Activated T-cell treated with anti-CD3 and anti-CD28 coated beads for 4 hours (primary cell): ENCODE measurements around the gene TP53I13.

Experiments
- DNase-seq: peaks from one replicate; pipeline ENCODE4 v3.0.0-alpha.2; 2020

Gene TP53I13

DNA sequence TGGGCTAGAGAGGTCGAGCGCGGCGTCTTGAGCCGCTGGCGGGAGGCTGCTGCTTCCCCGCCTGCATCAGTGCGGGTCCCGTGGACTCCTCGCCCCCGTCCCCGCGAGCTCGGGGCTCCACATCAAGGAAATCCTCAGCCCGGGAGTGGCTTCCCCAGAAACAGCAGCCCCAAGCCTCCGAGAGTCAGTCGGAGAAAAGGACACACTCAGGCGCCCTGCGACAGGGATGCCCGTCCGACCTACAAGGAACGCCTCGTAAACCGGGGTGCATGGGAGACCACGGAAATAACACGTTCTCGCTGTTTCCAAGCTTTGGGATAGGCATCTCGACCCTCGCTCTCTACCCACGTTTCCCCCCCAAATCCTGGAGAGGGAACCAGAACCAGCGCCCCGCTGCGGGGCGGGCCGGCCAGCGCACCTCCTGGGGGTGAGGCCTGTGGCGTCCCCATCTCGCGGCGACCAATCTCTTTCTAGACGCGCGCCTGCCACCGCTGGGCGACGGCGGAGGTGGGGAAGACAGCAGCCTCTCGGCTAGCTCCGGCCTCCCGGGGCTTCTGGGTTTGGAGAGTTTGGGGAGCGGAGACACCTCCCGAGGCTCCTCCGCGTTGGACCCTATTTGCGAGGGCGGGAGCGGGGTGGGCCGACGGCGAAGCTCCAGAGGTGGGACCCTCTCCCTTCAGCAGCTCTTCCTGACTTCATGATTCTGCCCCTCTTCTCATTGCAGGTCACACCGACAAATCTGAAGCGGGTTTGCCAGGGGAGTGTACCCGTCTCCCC, 759 bp upstream of the TP53I13 start:
- DNase-seq: peak; percentile 53

DNA sequence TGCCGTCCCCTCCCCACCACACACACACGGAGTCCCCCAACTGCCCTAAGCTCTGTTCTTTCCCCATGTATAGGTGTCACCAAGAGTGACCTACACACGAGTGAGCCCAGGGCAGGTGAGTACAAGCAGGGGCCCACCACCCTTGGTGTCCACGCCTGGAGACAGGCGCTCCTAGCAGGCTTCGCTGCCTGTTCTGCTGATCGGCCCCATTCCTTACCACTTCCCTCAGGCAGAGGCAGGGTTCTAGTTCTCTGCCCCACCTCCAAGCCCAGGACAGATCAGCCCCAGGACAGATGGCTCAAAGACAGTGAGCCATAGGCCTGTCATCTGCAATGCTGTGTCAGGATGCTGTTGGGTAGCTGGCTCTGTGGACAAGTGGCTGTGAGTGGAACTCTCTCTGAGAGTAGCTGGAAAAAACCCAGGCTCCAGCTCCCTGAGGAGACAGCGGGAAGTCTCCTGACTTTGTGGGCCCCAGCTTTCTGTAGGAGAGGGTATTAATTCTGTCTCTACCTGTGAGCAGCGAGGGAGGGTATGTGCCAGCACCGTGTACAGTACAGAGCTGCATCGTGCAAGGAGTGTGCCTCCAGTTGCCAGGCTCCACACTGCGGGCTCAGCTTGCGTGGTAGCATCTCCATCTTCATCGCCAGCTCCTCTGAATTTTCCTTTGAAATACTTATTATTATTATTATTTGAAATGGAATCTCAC, 897 bp downstream of the TP53I13 start:
- DNase-seq: no peak

DNA sequence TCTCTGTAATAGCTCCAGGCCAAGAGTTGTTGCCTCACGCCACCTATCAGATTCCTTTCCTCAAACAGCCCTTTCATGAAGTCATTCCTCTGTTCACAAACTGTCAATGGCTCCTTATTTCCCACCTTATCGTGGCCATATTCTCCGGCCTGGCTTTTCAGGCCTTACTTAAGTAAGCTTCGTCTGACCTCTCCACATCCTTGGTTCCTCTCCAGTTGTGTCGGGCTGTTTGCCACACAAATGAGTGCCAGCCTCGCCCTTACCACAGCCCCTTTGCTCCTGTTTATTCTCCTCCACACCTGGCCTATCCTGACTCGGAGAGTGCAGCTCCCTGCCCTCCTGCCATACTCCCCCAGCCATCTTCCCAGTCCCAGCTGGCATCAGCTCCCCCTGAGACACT, 2.0 kb downstream of the TP53I13 start:
- no peak for DNase-seq

DNA sequence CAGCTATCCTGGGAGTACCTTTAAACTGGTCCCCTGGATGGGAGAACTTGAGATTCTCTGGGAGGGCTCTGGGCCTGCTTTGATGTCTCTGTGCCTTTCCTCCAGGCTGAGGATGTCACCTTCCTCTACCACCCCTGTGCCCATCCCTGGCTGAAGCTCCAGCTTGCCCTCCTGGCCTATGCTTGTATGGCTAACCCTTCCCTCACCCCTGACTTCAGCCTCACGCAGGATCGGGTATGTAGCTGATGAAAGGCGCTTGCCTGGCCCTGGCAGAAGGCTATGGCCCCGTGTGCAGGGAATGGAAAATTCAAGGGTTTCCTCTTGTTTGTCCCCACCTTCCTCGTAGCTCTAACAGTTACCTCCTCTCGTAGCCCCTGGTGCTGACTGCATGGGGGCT, 3.0 kb downstream of the TP53I13 start:
- no peak for DNase-seq

GRCh38 chr17:29571883-29572681, 3.6 kb downstream of the TP53I13 start:
- no peak for DNase-seq

DNA sequence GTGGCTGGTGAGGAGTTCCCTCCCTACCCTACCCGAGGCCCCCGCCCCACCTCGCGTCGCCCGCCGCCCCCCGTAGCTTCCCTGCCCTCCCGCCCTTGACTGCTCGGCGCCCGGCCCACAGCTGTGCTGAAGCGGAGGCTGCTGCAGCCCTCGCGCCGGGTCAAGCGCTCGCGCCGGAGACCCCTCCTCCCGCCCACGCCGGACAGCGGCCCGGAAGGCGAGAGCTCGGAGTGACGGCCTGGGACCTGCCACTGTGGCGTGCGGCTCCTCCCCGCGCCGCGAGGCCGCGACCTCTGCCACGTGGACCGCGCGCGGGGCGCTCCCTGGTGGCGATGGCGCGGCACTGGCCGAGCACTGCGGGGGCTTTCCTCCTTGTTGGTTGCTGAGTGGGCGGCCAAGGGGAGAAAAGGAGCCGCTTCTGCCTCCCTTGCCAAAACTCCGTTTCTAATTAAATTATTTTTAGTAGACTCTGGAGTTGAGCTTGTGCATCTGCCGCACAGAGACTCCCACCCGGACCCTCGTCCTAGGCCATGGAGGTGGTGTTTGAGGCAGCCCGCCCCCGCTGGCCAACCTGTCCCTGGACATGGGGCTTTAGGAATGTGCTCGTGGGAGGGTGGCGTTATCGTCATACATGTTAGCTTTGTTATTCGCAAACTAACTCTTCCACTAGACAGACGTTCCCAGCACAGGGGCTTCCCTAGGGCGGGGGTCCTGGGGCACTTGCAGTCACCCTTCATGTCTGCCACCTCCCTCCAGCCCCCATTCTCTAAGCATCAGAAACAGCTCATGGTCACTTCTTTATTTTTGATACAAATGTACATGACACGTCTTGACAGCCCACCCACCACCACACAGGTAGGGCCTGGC, 4.4 kb downstream of the TP53I13 start:
- DNase-seq: peak; percentile 55

DNA sequence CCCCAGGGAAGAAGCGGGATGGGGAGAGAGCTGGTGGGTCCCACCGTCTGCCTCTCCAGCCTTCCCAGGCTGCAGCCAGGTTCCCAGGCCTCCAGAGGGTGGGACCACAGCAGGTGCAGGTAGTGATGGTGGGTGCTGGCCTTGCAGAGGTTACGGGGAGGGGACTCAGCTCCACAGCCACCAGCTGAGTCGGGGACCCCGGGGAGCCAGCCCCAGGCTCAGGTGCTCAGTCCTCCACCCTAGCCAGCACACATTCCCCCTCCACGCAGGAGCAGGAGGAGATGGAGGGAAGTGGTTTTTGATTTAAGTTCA, 5.0 kb downstream of the TP53I13 start:
- no peak for DNase-seq

- DNase-seq: no peak
These were observed 5.6 kb downstream of the TP53I13 start for GRCh38 chr17:29573871-29574731.

DNA sequence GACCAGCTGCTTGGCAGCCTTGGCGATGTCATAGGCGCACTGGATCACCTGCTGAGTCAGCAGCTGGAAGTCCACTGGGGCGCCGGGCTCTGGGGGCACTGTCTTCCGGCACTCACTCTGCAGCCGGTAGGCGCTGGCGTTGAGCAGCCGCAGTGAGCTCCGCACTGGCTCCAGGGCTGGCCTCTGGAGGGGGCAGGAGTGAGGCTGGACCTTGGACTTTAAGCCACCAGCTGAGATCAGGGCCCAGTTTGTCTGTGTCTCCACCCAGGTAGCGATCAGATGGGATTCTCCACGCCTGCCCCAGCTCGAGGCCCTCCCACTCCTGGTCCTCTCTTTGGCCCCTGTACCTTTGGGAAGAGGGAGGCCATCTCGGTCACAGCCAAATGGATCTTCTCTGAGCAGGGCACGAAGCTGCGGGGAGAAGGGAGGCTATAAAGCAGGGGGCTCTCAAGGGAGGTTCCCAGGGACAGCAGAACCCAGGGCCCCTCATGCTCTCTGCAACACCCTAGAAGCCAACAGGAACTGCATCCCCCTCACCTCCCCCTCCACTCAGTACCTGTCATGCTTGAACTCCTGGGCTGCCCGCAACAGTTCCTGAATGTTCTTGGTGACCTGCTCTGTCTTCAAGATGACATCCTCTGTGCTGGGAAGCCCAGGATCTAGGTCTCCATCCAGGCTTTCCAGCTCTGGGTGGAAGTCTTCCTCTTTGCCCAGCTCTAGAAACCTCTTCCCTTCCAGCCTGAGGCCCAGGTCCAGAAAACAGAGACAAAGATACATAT, 6.4 kb downstream of the TP53I13 start:
- DNase-seq: no peak

DNA sequence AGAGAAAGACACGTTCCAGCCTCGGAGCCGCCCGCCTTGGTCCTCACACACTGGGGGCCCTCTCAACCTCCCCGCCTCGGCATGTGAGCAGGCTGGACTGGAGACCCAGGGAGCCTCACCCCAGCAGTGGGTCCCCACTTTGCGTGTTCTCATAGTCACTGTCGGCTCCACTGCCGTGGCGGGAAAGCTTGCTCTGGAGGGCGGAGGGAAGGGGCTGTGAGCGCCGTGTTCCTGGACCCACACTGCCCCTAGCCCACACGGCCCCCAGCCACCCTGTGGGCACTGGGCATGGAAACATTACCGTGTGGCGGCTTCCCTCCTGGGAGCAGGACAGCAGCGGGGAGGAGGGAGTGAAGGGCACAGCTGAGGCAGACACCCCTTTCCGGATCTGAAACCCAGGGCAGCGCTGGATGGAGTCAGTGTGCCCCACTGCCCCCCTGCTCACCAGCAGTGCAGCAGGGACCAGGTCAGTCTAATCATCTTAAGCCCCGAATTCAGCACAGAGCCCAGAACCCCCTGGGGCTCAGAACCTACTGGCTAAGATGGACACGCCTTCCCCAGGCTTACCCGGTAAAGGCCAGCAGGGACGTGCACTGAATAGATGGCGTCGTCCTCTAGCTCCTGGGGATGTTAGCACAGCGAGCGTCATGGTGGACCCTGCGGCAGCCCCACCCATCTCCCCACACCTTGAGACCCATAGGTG, 7.2 kb downstream of the TP53I13 start:
- no peak for DNase-seq

GRCh38 chr17:29576214-29577000, 7.9 kb downstream of the TP53I13 start:
- DNase-seq: no peak

- no peak for DNase-seq
These were observed 8.5 kb downstream of the TP53I13 start for GRCh38 chr17:29577001-29577370.

DNA sequence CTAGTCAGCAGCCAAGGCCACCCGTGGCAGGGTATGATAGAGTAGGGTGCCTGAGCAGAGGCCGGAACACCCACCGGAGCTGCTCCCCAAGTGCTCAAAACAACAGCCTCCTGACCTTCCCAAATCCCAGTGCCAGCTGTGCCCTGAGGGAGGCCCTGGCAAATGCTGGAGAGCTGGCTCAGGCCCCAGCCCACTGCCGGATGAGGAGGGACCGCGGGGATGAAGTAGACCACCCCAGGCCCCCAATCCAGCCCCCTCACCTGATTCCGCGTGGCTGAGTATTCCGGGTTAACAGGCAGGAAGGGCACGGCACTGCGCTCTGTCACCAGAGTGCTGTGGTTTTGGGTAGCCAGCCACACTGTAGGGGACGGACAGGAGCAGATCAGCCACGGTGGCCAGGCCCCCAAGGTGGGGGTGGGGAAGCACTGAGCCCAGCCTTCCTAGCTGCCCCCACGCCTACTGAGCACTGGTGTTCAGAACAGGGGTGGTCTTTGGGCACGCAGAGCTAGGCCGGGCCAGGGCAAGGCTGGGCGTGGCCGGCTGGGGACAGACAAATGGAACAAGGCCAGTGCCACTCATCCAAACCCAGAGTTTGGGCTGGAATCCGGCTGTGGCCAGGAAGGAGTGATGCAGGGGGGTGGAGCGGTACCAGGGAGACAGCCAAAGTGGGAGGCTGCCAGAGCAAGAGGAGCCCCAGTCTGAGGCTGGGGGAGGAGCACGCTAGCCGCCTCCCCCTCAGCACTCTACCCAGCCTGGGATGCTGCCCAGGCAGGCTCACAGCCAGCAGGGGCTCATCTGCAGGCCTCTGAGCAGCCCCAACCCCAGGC, 9.1 kb downstream of the TP53I13 start:
- no peak for DNase-seq

DNA sequence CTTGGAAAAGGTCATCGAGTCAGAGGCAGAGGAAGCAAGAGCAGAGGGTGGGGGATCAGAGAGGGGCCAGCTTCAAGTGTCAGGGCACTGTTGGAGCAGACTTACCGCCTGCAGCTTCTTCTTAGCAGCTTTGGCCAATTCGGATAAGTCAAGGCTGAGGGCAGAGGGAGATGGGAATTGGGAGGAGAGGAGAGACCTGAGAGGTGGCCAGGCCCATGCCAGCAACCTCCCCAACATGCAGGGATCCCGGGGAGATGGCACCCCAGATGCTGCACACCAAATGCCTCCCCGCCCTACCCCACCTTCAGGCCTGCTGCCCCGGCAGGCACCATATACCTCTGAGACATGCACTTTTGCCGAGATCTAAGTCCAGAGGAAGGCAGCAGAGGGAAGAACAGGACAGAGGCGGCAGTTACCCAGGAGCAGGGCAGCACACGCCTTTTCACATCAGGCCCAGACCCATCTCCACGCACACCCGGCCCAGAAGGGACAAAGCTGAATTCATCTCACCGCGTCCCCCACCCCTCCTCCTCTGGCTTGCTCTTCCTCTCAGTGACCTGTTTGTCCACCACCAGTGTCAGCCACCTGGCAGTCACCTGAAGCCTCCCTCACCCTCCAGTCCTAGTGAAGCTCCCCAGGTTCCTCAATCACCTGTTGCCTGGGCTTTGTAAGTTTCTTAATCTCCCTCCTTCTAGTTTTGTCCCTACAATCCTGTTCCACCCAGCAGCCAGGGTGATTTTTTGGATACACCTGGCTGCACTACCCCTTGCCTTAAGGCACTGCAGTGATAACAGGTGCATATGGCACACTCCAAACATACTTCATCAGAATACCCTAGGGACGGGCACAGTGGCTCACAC, 10.4 kb downstream of the TP53I13 start:
- DNase-seq: no peak

- DNase-seq: peak; percentile 88
These were observed 11.6 kb downstream of the TP53I13 start for GRCh38 chr17:29579866-29580771.

GRCh38 chr17:29581583-29582253, 13.2 kb downstream of the TP53I13 start:
- DNase-seq: no peak
